K562 (cell line): Measurements from ENCODE around the gene GJA4. TPM values are rescaled to one million over a fixed set of nuclear protein-coding genes. Genes with fewer than 3 reads are reported as not detected.

ENCODE experiments used
- CHAMP1 ChIP-seq: fragments of 450-650 bp; IDR thresholded peaks from 2 replicates; pipeline ENCODE4 v1.6.1; 2016; ENCODE audit warnings: mild to moderate bottlenecking
- GTF2F1 ChIP-seq: IDR thresholded peaks from 2 replicates; pipeline ENCODE4 v1.6.1; 2011; ENCODE audit warnings: low read depth, low read length, improper control_type of control experiment
- HDAC2 ChIP-seq: fragments of 450-650 bp; IDR thresholded peaks from 2 replicates; pipeline ENCODE4 v1.6.1; 2016; ENCODE audit warnings: mild to moderate bottlenecking
- HMG20B ChIP-seq: fragments of 250-450 bp; sonication (Bioruptor Pico); IDR thresholded peaks from 2 replicates; pipeline ENCODE4 v1.5.0; 2021; ENCODE audit warnings: mild to moderate bottlenecking
- HNRNPLL ChIP-seq: fragments of 200-400 bp; formaldehyde crosslinking; IDR thresholded peaks from 2 replicates; pipeline ENCODE4 v1.6.1; 2017; ENCODE audit warnings: low read length, low read depth, mild to moderate bottlenecking; ENCODE audit not compliant: poor library complexity, severe bottlenecking
- KDM1A ChIP-seq, 2 experiments: fragments of 450-650 bp; IDR thresholded peaks; 2 replicates each; pipeline ENCODE4 v1.6.1; 2016; ENCODE audit warnings: mild to moderate bottlenecking in 2 of 2
- KHSRP ChIP-seq: fragments of 450-650 bp; IDR thresholded peaks from 2 replicates; pipeline ENCODE4 v1.6.1; 2017
- KLF16 ChIP-seq: IDR thresholded peaks from 2 replicates; pipeline ENCODE4 v1.6.1; 2016; ENCODE audit warnings: antibody characterized with exemption
- MAZ ChIP-seq, 2 experiments: fragments of 450-650 bp in 1 of 2; sonication (generic) in 1 of 2; formaldehyde crosslinking; IDR thresholded peaks in 1 of 2; conservative IDR thresholded peaks in 1 of 2; 2 replicates each; pipeline versions ENCODE4 v1.4.0 to v1.5.0; 2020; ENCODE audit warnings: mild to moderate bottlenecking in 1 of 2, missing genetic modification reagents in 1 of 2
- NFRKB ChIP-seq: fragments of 450-650 bp; IDR thresholded peaks from 2 replicates; pipeline ENCODE4 v1.6.1; 2016; ENCODE audit warnings: low read depth
- SIN3A ChIP-seq, 2 experiments: fragments of 150-350 bp in 1 of 2; IDR thresholded peaks; 2 replicates each; pipeline ENCODE4 v1.6.1; 2011 to 2016; ENCODE audit warnings: borderline replicate concordance in 2 of 2, low read depth in 2 of 2, low read length in 2 of 2, mild to moderate bottlenecking in 2 of 2, moderate library complexity in 2 of 2; ENCODE audit not compliant: control insufficient read depth in 1 of 2
- SLC30A9 ChIP-seq: fragments of 250-450 bp; sonication (Bioruptor Pico); IDR thresholded peaks from 2 replicates; pipeline ENCODE4 v1.8.0; 2022; ENCODE audit warnings: mild to moderate bottlenecking, moderate library complexity
- SMAD3 ChIP-seq: fragments of 450-650 bp; formaldehyde crosslinking; conservative IDR thresholded peaks from 2 replicates; pipeline ENCODE4 v1.4.0; 2020; ENCODE audit warnings: mild to moderate bottlenecking
- SRSF7 ChIP-seq: fragments of 200-400 bp; formaldehyde crosslinking; optimal IDR thresholded peaks from 2 replicates; pipeline ENCODE3; 2017; ENCODE audit warnings: mild to moderate bottlenecking, low read depth, low read length
- TAF1 ChIP-seq: IDR thresholded peaks from 2 replicates; pipeline ENCODE4 v1.6.1; 2011; ENCODE audit warnings: mild to moderate bottlenecking, low read length, moderate library complexity; ENCODE audit not compliant: insufficient read depth, control insufficient read depth, severe bottlenecking; ENCODE audit errors: extremely low read depth
- ZC3H8 ChIP-seq: fragments of 450-650 bp; IDR thresholded peaks from 2 replicates; pipeline ENCODE4 v1.6.1; 2017
- ZNF143 ChIP-seq: sonication (generic); formaldehyde crosslinking; IDR thresholded peaks from 2 replicates; pipeline ENCODE4 v1.9.0; 2022; ENCODE audit warnings: mild to moderate bottlenecking, missing genetic modification reagents
- ZNF224 ChIP-seq: sonication (generic); formaldehyde crosslinking; IDR thresholded peaks from 2 replicates; pipeline ENCODE4 v1.8.0; 2022; ENCODE audit warnings: mild to moderate bottlenecking, missing genetic modification reagents
- ZNF766 ChIP-seq: fragments of 200-800 bp; sonication (Bioruptor generic); conservative IDR thresholded peaks from 2 replicates; pipeline ENCODE4 v1.6.1; 2016; ENCODE audit warnings: missing genetic modification characterization, missing compliant biosample characterization
- ZSCAN29 ChIP-seq: fragments of 450-650 bp; IDR thresholded peaks from 2 replicates; pipeline ENCODE4 v1.6.1; 2017
- polyA plus RNA-seq, 8 experiments: library from polyadenylated mRNA; depleted of rRNA in 4 of 8; stranded (reverse) in 5 of 8; unstranded in 3 of 8; fragments of >200 nt; fragmentation: Nextera tagmentation in 2 of 8; fragmentation: Illumina TruSeq in 1 of 8; extraction: Ambion mirVana in 2 of 8; extraction: Trizol in 1 of 8; gene quantifications; 2 replicates each; pipeline versions ENCODE4 v1.2.1 to v1.2.3, GENCODE V29; 2011 to 2014; ENCODE audit warnings: inconsistent platforms in 1 of 8, missing spikeins in 1 of 8
- total RNA-seq, 7 experiments: library from RNA; depleted of rRNA in 6 of 7; stranded (reverse); fragments of >200 nt in 6 of 7; fragmentation: Illumina TruSeq in 2 of 7; extraction: Trizol in 2 of 7; gene quantifications; 2 replicates each; pipeline versions ENCODE4 v1.2.1 to v1.2.3, GENCODE V29; 2011 to 2021; ENCODE audit warnings: low replicate concordance in 1 of 7
- TF ChIP-seq, protein P1 (sequence below): fragments of 250-450 bp; sonication (Bioruptor Pico); IDR thresholded peaks from 2 replicates; pipeline ENCODE4 v1.5.0; 2021
- TF ChIP-seq, protein P2 (sequence below): fragments of 200-800 bp; sonication (Bioruptor generic); IDR thresholded peaks from 2 replicates; pipeline ENCODE4 v1.6.1; 2017; ENCODE audit warnings: missing genetic modification characterization, missing compliant biosample characterization

Gene GJA4
- total and polyA plus RNA-seq, 9 of the 15 experiments (the other 6 are each of a cell fraction or from before 2014, with no cell fraction given): 0.16 to 0.24 TPM; not detected in 7

DNA sequence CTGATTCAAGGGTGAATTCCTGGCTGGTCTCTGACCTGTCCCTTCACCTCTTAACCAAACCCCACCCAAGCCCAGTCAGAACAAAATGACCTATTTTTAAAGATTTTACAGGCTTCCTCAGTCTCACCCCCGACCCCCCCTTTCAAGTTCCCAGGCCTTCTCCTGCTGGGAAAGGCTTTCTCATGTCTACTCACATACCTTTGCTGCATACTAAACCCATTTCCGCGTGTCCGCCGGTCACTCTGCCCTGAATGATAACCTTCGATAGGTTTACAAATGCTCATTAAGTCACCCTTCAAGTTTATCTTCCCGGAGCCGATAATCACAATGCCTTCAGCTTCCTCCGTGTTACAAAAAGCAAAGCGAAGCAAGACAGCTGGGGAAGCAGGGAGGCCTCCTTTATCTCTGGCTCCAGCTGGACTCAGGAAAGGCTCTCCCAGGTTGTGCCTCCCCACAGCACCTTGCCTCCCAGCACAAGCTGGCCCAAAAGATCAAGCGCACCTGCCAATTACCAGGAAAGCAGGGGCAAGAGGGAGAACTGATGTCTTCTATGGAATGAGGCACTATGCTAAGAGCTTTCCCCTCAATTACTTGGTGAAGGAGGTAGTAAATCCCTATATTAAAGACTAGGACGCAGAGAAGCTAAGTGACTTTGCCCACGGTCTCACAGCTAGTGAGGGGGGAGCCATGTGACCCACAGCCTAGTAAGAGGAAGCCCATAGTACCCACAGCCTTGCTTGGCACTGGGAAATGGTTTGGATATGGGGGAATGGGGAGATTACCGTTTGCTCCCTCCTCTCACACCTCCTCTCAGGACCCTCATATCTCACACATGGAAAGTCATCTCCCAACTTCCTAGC, 50.8 kb downstream of the GJA4 start (continued):
- TF ChIP-seq TAF1 (no peak), ZNF143 (CRISPR knock-in tag) (no peak), KHSRP (peak; percentile 59; the same call in 1 of the 2 replicates), ZNF224 (CRISPR knock-in tag) (no peak), NFRKB (peak; percentile 14; the same call in 1 of the 2 replicates), ZSCAN29 (peak; percentile 13; the same call in 1 of the 2 replicates), GTF2F1 (no peak), ZC3H8 (no peak), KDM1A (IDR thresholded peaks at IDR 0.05) (peak; percentile 98), HDAC2 (peak; percentile 91), SIN3A (IDR thresholded peaks at IDR 0.05; ENCODE audit: borderline replicate concordance in 2 of 2, control insufficient read depth in 1 of 2, low read depth in 2 of 2, low read length in 2 of 2) (no peak), KLF16 (peak; percentile 99), CHAMP1 (peak; percentile 54; the same call in 1 of the 2 replicates), MAZ (CRISPR knock-in tag; conservative IDR thresholded peaks at IDR 0.05 in 1 of 2, IDR thresholded peaks at IDR 0.05 in 1 of 2) (peak in 1 of 2 experiments; percentile 48; a peak in 1 of 4 replicates), HMG20B (CRISPR knock-in tag) (no peak), SMAD3 (CRISPR knock-in tag) (peak; percentile 46; the same call in 1 of the 2 replicates), HNRNPLL (no peak), SLC30A9 (CRISPR knock-in tag) (no peak), ZNF766 (CRISPR knock-in tag) (peak; percentile 91), SRSF7 (no peak)
- TF ChIP-seq, protein P1, sequence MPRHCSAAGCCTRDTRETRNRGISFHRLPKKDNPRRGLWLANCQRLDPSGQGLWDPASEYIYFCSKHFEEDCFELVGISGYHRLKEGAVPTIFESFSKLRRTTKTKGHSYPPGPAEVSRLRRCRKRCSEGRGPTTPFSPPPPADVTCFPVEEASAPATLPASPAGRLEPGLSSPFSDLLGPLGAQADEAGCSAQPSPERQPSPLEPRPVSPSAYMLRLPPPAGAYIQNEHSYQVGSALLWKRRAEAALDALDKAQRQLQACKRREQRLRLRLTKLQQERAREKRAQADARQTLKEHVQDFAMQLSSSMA: no peak
- TF ChIP-seq, protein P2, sequence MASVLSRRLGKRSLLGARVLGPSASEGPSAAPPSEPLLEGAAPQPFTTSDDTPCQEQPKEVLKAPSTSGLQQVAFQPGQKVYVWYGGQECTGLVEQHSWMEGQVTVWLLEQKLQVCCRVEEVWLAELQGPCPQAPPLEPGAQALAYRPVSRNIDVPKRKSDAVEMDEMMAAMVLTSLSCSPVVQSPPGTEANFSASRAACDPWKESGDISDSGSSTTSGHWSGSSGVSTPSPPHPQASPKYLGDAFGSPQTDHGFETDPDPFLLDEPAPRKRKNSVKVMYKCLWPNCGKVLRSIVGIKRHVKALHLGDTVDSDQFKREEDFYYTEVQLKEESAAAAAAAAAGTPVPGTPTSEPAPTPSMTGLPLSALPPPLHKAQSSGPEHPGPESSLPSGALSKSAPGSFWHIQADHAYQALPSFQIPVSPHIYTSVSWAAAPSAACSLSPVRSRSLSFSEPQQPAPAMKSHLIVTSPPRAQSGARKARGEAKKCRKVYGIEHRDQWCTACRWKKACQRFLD (CRISPR knock-in tag): peak; percentile 98
